MM.1S (cell line): ENCODE data around the gene TPCN2.

Experiments used
- EZH2 ChIP-seq: fragments of 300-600 bp; sonication (generic); optimal IDR thresholded peaks from 2 replicates; pipeline ENCODE3; 2017; ENCODE audit warnings: low read depth, mild to moderate bottlenecking, antibody characterized with exemption, low read length, mixed read lengths
- TF ChIP-seq, protein P1 (sequence below): fragments of 300-600 bp; sonication (generic); IDR thresholded peaks from 2 replicates; pipeline ENCODE4 v1.5.1; 2016; ENCODE audit warnings: antibody characterized with exemption, low read length, mixed read lengths

GRCh38 chr11:69058511-69059270 is 10.0 kb downstream of the TPCN2 start:
- TF ChIP-seq, protein P1, sequence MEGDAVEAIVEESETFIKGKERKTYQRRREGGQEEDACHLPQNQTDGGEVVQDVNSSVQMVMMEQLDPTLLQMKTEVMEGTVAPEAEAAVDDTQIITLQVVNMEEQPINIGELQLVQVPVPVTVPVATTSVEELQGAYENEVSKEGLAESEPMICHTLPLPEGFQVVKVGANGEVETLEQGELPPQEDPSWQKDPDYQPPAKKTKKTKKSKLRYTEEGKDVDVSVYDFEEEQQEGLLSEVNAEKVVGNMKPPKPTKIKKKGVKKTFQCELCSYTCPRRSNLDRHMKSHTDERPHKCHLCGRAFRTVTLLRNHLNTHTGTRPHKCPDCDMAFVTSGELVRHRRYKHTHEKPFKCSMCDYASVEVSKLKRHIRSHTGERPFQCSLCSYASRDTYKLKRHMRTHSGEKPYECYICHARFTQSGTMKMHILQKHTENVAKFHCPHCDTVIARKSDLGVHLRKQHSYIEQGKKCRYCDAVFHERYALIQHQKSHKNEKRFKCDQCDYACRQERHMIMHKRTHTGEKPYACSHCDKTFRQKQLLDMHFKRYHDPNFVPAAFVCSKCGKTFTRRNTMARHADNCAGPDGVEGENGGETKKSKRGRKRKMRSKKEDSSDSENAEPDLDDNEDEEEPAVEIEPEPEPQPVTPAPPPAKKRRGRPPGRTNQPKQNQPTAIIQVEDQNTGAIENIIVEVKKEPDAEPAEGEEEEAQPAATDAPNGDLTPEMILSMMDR, result no peak
- TF ChIP-seq EZH2, result no peak
